ENCODE data around the gene PTCHD4.

DNA sequence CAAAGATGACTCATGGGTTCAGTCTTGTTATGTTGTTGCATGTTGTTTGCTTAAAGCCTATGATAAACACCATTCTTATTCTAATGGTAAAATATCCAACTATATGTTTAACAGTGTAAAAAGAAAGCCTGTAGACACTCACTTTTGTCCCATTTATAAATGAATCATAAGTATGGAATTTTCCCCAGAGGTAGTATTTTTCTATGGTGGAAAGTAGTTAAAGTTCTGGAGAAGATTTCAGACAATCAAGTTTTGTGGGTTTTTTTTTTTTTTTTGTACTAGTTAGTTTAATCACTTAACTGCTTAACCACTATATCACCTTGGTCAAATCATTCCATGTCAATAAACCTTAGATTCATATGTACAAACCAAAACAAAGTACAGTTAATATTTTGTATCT, 35.8 kb downstream of the PTCHD4 start:
- TF ChIP-seq ZNF274 (IDR thresholded peaks at IDR 0.05; ENCODE audit: low read depth, low read length) (no peak), YY1 (IDR thresholded peaks at IDR 0.05; ENCODE audit: insufficient read depth, insufficient read length) (no peak), SUZ12 (IDR thresholded peaks at IDR 0.05; ENCODE audit: extremely low read depth, insufficient read depth, insufficient read length) (no peak)

Data from NT2/D1 (cell line).